ENCODE results near the gene POU3F3.

DNA sequence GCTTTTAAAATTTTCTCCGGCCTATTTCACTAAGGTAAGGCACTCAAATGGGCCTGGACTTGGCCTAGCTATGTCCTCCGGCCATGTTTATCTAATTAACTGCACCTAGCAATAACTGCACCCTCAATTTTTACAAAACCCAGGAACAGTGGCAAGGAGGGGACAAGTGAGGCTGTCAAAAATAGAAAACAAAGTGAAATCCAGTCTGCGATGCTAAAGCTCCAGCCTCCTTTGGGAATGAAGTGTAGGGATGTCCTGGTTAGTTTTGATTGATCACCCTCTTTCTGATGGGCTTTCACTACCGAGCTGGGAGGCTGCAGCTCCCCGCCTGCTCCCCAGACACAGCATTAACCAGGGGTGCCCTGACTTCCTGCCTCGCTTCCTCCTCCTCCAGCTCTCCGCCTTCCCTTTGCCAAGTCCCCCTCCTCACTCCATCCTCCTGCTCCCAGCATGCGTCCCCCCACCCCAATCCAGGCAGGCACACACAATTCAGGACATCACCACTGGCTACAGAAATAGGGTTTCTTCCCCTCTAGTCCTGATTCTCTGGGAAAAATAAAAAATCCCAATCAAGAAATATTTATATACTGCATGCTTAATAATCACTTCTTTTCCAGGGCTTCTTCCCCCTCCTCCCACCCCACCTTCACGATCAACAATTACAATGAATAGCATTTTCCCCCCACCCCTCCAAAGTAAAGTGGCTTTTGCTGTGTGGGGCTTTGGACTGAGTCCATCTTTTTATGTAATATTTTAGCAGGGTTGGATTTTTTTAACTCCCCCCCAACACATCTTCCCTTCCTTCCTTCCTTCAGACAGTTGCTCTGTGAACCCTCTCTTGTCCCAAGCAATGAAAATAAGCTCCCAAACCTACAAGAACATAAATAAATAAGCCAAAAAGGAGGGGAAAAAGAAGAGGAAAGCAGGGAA, 3.3 kb upstream of the POU3F3 start:
- TF ChIP-seq POLR2A (IDR thresholded peaks at IDR 0.05; ENCODE audit: borderline replicate concordance, extremely low read depth, insufficient read depth, insufficient read length), result no peak
- TF ChIP-seq, protein P1, sequence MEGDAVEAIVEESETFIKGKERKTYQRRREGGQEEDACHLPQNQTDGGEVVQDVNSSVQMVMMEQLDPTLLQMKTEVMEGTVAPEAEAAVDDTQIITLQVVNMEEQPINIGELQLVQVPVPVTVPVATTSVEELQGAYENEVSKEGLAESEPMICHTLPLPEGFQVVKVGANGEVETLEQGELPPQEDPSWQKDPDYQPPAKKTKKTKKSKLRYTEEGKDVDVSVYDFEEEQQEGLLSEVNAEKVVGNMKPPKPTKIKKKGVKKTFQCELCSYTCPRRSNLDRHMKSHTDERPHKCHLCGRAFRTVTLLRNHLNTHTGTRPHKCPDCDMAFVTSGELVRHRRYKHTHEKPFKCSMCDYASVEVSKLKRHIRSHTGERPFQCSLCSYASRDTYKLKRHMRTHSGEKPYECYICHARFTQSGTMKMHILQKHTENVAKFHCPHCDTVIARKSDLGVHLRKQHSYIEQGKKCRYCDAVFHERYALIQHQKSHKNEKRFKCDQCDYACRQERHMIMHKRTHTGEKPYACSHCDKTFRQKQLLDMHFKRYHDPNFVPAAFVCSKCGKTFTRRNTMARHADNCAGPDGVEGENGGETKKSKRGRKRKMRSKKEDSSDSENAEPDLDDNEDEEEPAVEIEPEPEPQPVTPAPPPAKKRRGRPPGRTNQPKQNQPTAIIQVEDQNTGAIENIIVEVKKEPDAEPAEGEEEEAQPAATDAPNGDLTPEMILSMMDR (IDR thresholded peaks at IDR 0.05 in 2 of 3, conservative IDR thresholded peaks at IDR 0.05 in 1 of 3; ENCODE audit: borderline replicate concordance in 1 of 3, insufficient read depth in 1 of 3, low read depth in 2 of 3, low read length in 2 of 3), result no peak

Measured in HCT116 (cell line).